Measurements from ENCODE around the gene ITPR1.

The ITPR1 gene

GRCh38 chr3:4690277-4690676 lies 197.1 kb downstream of the ITPR1 start:
- DNase-seq = no peak

DNA sequence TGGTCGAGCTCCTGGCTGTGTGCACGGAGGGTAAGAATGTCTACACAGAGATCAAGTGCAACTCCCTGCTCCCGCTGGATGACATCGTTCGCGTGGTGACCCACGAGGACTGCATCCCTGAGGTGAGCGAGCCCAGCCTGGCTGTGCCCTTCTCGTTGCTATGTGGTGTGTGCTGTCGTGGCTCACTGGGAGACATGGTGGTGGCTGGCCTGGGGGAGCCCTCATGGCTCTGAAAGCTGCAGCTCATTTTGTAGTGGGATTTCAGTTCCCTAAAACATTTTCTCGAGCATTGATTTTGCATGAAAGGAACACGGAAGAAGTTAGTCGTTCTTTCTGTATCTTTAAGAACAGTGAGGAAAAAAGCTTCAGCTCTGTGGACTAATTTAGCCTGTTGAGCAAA lies 200.5 kb downstream of the ITPR1 start:
- DNase-seq = no peak

GRCh38 chr3:4695846-4696245 lies 202.7 kb downstream of the ITPR1 start:
- no peak for DNase-seq

DNA sequence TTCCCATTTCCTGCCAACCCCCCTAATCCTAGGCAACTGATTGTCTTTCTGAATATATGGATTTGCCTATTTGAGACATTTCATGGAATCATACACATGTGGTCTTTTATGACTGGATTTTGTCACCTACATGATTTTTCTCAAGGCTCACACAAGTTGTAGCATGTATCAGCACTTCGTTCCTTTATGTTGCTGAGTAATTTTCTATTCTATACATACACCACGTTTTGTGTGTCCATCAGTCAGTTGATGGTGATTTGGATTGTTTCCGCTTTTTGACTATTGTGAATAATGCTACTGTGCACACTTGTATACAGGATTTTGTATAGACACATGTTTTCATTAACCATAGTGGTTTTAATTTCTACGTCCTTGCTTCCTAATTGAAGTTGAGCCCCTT lies 203.1 kb downstream of the ITPR1 start:
- DNase-seq = no peak

DNA sequence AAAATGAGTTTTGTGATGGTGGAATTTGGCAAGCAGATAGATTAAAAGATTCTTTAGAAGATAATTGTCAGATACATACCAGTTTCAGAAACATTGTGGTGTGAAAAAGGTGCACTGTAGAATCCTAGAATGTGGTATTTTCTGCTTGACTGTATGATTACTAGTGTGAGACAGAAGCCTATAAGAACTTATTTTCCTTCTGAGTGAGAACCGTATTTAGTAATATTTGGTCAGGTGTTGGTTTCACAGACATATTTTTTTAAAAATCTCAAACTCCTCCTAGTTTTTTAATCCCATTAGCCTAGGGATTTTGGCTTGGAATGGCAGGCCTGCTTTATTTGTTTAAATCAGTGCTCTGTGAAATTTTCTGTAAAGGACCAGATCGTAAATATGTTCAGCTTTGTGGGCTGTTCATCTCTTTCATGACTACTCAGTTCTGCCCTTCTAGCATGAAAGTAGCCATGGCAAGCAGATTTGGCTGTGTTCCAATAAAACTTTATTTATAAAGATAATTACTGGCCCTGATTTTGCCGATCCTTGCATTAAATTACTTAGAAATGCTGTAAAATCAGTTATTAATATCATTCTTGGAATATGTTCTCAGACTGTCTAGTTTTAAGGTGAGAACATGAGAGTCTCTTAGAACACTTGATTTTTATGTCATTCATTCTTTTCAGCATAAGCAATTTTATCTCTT lies 205.1 kb downstream of the ITPR1 start:
- DNase-seq = no peak

DNA sequence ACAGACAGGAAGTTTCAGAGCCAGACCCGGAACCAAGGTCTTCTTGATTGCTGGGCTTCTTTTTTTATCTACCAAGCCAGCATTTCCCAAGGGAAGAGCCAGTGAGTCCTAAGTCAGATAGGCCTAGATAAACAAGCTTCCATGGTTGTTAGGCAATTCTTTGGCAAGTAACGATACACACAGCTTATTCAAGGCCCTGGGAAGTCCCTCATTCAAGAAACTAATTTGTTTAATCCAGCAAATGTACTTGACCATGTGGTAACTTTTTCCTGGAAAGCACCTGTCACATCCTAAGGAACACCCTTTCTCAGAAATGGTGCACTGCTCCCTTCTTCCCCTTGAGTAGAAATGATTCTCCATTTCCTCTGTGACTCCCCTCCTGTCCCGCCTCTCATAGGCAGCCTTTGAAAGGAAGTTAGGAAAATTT lies 209.9 kb downstream of the ITPR1 start:
- DNase-seq = no peak

DNA sequence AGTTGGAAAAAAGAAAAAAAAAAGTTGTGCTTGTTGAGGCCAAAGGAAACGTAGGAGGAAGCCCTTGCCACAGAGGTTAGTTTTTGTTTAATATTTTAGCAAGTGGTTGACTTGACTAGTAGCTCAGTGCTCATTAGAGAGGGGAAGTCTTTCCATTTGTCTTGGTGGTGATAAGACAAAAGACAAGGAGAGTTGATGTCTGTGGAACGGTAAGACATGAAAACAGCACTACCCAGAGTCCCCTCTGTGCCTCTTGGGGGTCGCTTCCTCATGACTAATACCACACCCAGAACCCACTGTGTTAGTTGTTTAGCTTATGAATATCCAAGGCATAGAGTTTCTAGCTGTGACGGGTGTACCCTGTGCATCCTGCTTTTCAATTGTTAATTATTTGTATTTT lies 211.4 kb downstream of the ITPR1 start:
- DNase-seq = no peak

DNA sequence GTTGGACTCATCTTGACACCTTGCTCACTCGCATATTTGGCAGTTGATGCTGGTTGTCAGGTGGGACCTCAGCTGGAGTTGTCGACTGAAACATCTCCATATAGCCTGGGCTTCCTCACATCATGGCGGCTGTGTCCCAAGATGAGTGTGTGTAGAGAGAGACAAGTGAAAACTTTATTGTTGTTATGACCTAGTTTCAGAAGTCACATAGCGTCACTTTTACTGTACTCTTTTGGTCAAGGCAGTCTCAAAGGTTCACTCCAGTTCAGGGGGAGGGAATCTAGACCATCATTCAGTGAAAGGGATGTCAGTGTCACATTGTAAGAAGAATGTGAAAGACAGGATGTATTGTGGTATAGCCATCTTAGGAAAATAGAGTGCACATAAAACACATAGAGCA lies 214.2 kb downstream of the ITPR1 start:
- no peak for DNase-seq

DNA sequence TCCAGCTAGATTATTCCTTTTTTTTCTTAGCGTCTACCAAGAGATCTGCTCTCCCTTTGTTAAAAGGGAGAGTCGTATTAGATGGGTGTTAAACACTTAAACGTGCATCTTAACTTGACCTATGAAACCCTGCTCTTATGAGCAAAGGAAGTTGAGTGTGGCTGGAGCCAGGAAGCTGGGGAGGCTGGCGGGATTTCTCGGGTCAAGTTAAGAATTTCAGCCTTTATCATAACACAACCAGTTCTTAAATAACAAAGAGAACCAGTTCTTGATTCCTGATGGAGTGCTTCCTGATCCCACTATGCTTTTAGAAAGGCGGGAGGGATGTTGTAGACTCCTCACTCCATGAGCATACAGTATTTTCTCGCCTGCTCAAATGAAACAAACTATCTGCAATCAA lies 215.1 kb downstream of the ITPR1 start:
- no peak for DNase-seq

GRCh38 chr3:4709341-4709740 lies 216.2 kb downstream of the ITPR1 start:
- no peak for DNase-seq

- DNase-seq = no peak
Observed at GRCh38 chr3:4710191-4710590, 217.0 kb downstream of the ITPR1 start.

GRCh38 chr3:4711680-4711992 lies 218.5 kb downstream of the ITPR1 start:
- DNase-seq = no peak

DNA sequence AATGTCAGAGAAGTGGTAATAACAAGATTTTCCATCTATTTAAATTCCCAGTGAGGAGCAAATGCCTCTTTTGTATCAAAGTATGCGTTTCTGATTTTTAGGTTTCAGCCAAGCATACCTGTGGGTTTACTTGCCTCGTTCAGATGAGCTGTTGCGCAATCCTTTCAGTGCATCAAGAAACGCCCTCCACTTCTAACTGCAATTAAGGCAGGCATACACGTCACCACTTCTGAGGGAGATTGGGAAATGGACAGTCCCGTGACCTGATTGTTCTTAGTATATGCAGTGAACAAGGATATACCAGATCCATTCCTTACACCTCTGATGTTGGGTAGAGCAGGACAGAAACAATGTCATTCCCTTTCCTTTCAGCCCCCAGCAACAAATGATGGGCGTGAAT lies 219.0 kb downstream of the ITPR1 start:
- DNase-seq = no peak

- no peak for DNase-seq
Observed at GRCh38 chr3:4714045-4714444, 220.9 kb downstream of the ITPR1 start.

- no peak for DNase-seq
Observed at GRCh38 chr3:4716266-4716665, 223.1 kb downstream of the ITPR1 start.

GRCh38 chr3:4716706-4717362 lies 223.7 kb downstream of the ITPR1 start:
- no peak for DNase-seq

GRCh38 chr3:4717363-4717740 lies 224.2 kb downstream of the ITPR1 start:
- no peak for DNase-seq

GRCh38 chr3:4718179-4718736 lies 225.1 kb downstream of the ITPR1 start:
- no peak for DNase-seq

GRCh38 chr3:4719046-4719501 lies 225.9 kb downstream of the ITPR1 start:
- no peak for DNase-seq

DNA sequence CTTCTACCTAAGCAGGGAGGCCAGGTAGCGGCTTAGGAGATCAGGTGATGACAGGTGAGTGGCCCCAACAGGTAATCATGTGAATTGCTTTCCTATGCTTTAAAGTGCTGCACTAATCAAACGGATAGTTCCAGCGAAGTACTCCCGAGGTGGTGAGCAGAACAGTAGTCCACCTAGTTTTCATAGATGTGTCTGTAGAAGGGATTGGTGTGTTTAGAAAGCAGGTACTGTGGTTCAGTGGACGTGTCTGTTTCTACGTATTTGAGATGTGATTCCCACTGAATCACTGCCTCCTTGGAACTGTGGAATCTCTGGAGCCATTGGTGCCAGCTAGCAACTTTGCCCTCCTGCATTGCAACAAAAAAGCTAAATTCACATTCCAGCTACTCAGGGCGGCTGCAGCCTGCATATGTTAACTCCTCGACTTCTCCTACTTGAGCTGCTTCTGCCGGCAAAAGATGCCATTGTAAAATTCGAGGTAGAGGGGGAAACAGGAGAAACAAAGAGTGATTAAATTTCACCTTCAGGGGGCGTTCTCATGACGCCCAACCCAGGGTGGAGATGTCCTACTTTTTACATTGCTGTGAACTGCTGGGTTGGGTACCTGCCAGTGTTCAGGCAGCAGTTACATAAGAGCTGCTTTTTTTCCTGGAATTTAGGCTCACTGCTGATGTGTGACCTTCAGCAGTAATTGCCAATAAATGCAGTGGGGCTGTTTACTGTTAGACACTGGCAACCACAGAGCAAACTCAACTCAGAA lies 227.3 kb downstream of the ITPR1 start:
- no peak for DNase-seq

DNA sequence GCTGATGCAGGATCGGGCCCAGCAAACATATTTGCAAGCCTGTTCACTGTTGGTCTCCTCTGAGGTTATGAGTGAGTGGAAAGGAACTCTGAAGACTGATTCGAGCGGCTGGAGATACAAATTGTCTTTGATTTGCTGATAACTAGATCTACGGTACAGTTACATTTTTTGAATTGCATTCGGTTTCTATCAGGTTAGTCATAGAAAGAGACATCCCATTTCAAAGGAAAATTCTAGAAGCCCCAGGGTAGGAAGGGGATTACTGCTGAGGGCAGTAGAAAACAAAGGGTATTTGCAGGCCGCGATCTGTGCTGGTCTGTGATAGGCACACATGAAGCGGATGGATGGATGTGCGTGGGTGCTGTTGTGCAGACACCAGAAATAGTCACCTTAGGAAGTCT lies 228.4 kb downstream of the ITPR1 start:
- DNase-seq = no peak

DNA sequence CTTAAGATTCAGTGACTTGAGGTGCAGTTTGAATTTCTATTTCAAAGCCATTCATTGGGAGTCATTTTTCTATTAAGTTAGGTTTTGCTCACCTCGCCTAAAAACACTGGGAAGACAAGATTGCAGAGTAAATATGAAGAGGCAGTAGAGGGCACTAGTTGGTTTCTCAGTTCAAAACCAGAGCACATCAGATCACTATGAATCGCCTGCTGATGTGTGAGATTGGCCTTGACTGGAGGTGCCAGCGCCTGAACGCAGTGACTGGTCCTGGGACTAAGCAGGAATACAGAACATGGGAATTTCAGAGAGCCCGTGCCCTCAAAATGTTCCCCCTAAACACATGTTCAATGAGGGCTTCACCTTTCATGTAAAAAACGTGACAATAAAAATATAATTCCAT lies 229.0 kb downstream of the ITPR1 start:
- DNase-seq = no peak

DNA sequence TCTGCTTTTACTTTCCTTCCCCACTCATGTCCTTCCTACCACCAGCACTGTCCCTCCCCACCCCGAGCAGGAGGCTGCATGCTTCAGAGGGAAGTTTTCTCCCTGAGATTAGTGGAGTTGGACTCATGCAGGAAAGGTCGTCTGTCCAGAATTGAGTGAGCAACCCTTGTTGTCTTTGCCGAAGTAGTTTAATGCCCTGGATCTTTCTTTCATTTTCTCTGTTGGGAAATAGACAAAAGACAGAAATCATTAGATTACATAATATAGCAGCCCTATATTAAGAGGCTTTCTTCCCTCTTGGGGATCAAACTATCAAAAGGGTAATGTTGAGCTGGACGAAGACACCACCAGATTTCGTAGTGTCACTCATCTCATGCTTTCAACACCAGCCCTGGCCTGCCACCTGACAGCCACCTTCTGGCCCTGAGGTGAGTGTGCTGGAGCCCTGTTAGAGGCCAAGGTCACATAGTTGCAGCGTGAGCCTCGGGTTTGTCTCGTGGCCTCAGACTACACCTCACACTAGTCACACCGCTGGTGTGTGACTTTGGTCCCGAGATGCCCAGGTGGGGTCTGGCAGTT lies 231.0 kb downstream of the ITPR1 start:
- no peak for DNase-seq

- DNase-seq = no peak
Observed at GRCh38 chr3:4726549-4726948, 233.4 kb downstream of the ITPR1 start.
